OCI-LY7 (cell line): Measurements from ENCODE around the gene OR4D1. TPM values are rescaled to one million over a fixed set of nuclear protein-coding genes. Genes with fewer than 3 reads are reported as not detected.

ENCODE experiments used
- BruUV-seq: library from RNA; stranded (reverse); fragments of 400-500 nt; replicated peaks from 2 replicates; lab custom pipeline; 2021; lab: Mats Ljungman, UMichigan
- CTCF ChIA-PET: fragments of 300-600 bp; sonication (Branson Sonifier 250); formaldehyde crosslinking; loops from one replicate; lab custom pipeline; 2022; ENCODE audit warnings: antibody characterized with exemption; ENCODE audit not compliant: unreplicated experiment; lab: Charles Lee
- POLR2A ChIA-PET: fragments of 300-600 bp; sonication (Branson Sonifier 250); formaldehyde crosslinking; loops from one replicate; lab custom pipeline; 2022; ENCODE audit warnings: antibody characterized with exemption; lab: Charles Lee
- DNase-seq: peaks from one replicate; pipeline ENCODE4 v3.0.0-alpha.2; 2015; ENCODE audit warnings: low spot score
- H2AFZ ChIP-seq: fragments of 200-600 bp; sonication (generic), shearing (Covaris generic); 2 replicates; pipeline ENCODE4 v1.6.1; 2014; ENCODE audit warnings: mild to moderate bottlenecking, antibody characterized with exemption, low read length, moderate library complexity
- H3K27ac ChIP-seq: fragments of 200-600 bp; sonication (generic); 2 replicates; pipeline ENCODE4 v1.5.1; 2014; ENCODE audit warnings: mixed run types, low read depth, mild to moderate bottlenecking, moderate library complexity, low read length, inconsistent platforms; ENCODE audit not compliant: poor library complexity, severe bottlenecking
- H3K36me3 ChIP-seq: fragments of 200-600 bp; sonication (generic); 2 replicates; pipeline ENCODE4 v1.6.1; 2014; ENCODE audit warnings: mild to moderate bottlenecking, antibody characterized with exemption, low read length, moderate library complexity, mixed read lengths; ENCODE audit not compliant: insufficient read depth
- H3K4me1 ChIP-seq: fragments of 200-600 bp; sonication (generic); 2 replicates; pipeline ENCODE4 v1.5.1; 2014; ENCODE audit warnings: mild to moderate bottlenecking, low read length; ENCODE audit not compliant: insufficient read depth, poor library complexity, severe bottlenecking
- H3K4me2 ChIP-seq: fragments of 200-600 bp; sonication (generic); 2 replicates; pipeline ENCODE4 v1.6.1; 2014; ENCODE audit warnings: mild to moderate bottlenecking, low read length
- H3K4me3 ChIP-seq: fragments of 200-600 bp; sonication (generic); 2 replicates; pipeline ENCODE4 v1.5.1; 2014; ENCODE audit warnings: mild to moderate bottlenecking, low read depth, low read length; ENCODE audit not compliant: poor library complexity, severe bottlenecking
- H3K79me2 ChIP-seq: fragments of 200-600 bp; sonication (generic); 2 replicates; pipeline ENCODE4 v1.6.1; 2016; ENCODE audit warnings: low read depth, mild to moderate bottlenecking, low read length, moderate library complexity, mixed read lengths; ENCODE audit not compliant: insufficient read depth
- H3K9me2 ChIP-seq: fragments of 200-600 bp; sonication (generic); 2 replicates; pipeline ENCODE4 v1.6.1; 2016; ENCODE audit warnings: mild to moderate bottlenecking, low read length, mixed read lengths; ENCODE audit not compliant: insufficient read depth
- H3K9me3 ChIP-seq: fragments of 200-600 bp; sonication (generic); 2 replicates; pipeline ENCODE4 v1.6.1; 2014; ENCODE audit warnings: mild to moderate bottlenecking, mixed run types, low read length, mixed read lengths
- H4K20me1 ChIP-seq: fragments of 200-600 bp; sonication (generic); 2 replicates; pipeline ENCODE4 v1.6.1; 2014; ENCODE audit warnings: mild to moderate bottlenecking, antibody characterized with exemption, low read length, moderate library complexity, mixed read lengths; ENCODE audit not compliant: insufficient read depth
- CTCF ChIP-seq: fragments of 200-600 bp; sonication (generic); conservative IDR thresholded peaks from 2 replicates; pipeline ENCODE4 v1.5.1; 2014; ENCODE audit warnings: mild to moderate bottlenecking, antibody characterized with exemption, low read length, moderate library complexity, mixed read lengths
- EZH2phosphoT487 ChIP-seq: fragments of 200-600 bp; sonication (generic); IDR thresholded peaks from 2 replicates; pipeline ENCODE4 v1.6.1; 2018; ENCODE audit warnings: low read depth, borderline replicate concordance, mild to moderate bottlenecking, mixed run types, antibody characterized with exemption, low read length, moderate library complexity, mixed read lengths
- intact Hi-C: fragments of 100-400 bp; cut with micrococcal nuclease; formaldehyde crosslinking; loops from one replicate; pipeline ENCODE4 v1.10.0; 2022; ENCODE audit not compliant: unreplicated experiment
- total RNA-seq, 2 experiments: library from RNA; depleted of rRNA in 1 of 2; stranded (reverse); fragments of >200 nt in 1 of 2; shearing (Covaris generic) in 1 of 2; gene quantifications; 2 replicates each; pipeline ENCODE4 v1.2.3, GENCODE V29; 2014 to 2022

Gene OR4D1
- total RNA-seq, 2 experiments from 2014 or later = not detected

- Histone ChIP-seq H3K79me2 (no peaks in the 10 kb centered on the region), H2AFZ (no peak overlapping the region), H3K4me1 (no peaks in the 10 kb centered on the region), H3K36me3 (no peaks in the 10 kb centered on the region), H4K20me1 (no peaks in the 10 kb centered on the region), H3K9me3 (no peaks in the 10 kb centered on the region), H3K9me2 (no peaks in the 10 kb centered on the region), H3K27ac (no peak overlapping the region), H3K4me2 (no peak overlapping the region), H3K4me3 (no peak overlapping the region)
- DNase-seq = no peak
- no TSS peak for BruUV-seq
- ChIA-PET CTCF (no interaction called here), POLR2A (interaction anchor here (0.6 kb wide), 1 partner anchor 90 kb away, joined by 6 read pairs; no protein-coding TSS in a partner anchor)
- intact Hi-C loops = loop anchor here (1.0 to 2.0 kb wide), 2 partner anchors 119 to 256 kb away; no protein-coding TSS in a partner anchor
- no peak for TF ChIP-seq EZH2phosphoT487
- TF ChIP-seq CTCF = no peak
Measured at GRCh38 chr17:58113947-58114346, 34.2 kb upstream of the OR4D1 start.

- POLR2A ChIA-PET = no interaction called here
- BruUV-seq = no TSS peak
- H3K36me3 ChIP-seq = no peaks in the 10 kb centered on the region
Measured at GRCh38 chr17:58117382-58117781, 30.8 kb upstream of the OR4D1 start.

More at GRCh38 chr17:58117382-58117781, 30.8 kb upstream of the OR4D1 start:
- no peaks in the 10 kb centered on the region for H3K9me3 ChIP-seq
- TF ChIP-seq CTCF (no peak), EZH2phosphoT487 (no peak)
- H4K20me1 ChIP-seq = no peaks in the 10 kb centered on the region
- H3K4me2 ChIP-seq = no peak overlapping the region
- no peak for DNase-seq
- intact Hi-C loops = no loop called here
- no peak overlapping the region for H3K4me3 ChIP-seq
- H2AFZ ChIP-seq = no peak overlapping the region
- H3K27ac ChIP-seq = no peak overlapping the region
- no peaks in the 10 kb centered on the region for H3K4me1 ChIP-seq
- no peaks in the 10 kb centered on the region for H3K9me2 ChIP-seq
- H3K79me2 ChIP-seq = no peaks in the 10 kb centered on the region
- CTCF ChIA-PET = no interaction called here
